Ureter (tissue), 1 donor: ENCODE results near the gene ZNF385A. TPM values are rescaled to one million over a fixed set of nuclear protein-coding genes. Genes with fewer than 3 reads are reported as not detected.

Experiments used
- DNase-seq: peaks from one replicate; pipeline ENCODE4 v3.0.0-alpha.2; 2020; ENCODE audit warnings: low spot score
- total RNA-seq: library from RNA; stranded (reverse); gene quantifications from one replicate; pipeline ENCODE4 v1.2.4, GENCODE V29; 2023
- donor health status: DM: yes; HTN: yes; CAD: no.

Gene ZNF385A
- total RNA-seq, 1 donor from 2014 or later, result 88.4 TPM

- DNase-seq, result no peak
These were observed 30.8 kb upstream of the ZNF385A start for GRCh38 chr12:54415221-54415929.

GRCh38 chr12:54413284-54414190, 29.0 kb upstream of the ZNF385A start:
- DNase-seq, result no peak

GRCh38 chr12:54412786-54413185, 28.3 kb upstream of the ZNF385A start:
- DNase-seq, result no peak

GRCh38 chr12:54412348-54412747, 27.8 kb upstream of the ZNF385A start:
- no peak for DNase-seq

- DNase-seq, result no peak
These were observed 27.1 kb upstream of the ZNF385A start for GRCh38 chr12:54411391-54412241.

- DNase-seq, result no peak
These were observed 24.7 kb upstream of the ZNF385A start for GRCh38 chr12:54409267-54409666.

GRCh38 chr12:54407183-54407905, 22.8 kb upstream of the ZNF385A start:
- DNase-seq, result no peak

- DNase-seq, result no peak
These were observed 21.0 kb upstream of the ZNF385A start for GRCh38 chr12:54405573-54405972.

- no peak for DNase-seq
These were observed 20.6 kb upstream of the ZNF385A start for GRCh38 chr12:54405106-54405505.

- no peak for DNase-seq
These were observed 19.8 kb upstream of the ZNF385A start for GRCh38 chr12:54404061-54405004.

- DNase-seq, result no peak
These were observed 16.6 kb upstream of the ZNF385A start for GRCh38 chr12:54401119-54401518.

GRCh38 chr12:54398995-54399793, 14.7 kb upstream of the ZNF385A start:
- peak; percentile 88 for DNase-seq

- no peak for DNase-seq
These were observed 13.7 kb upstream of the ZNF385A start for GRCh38 chr12:54398218-54398617.

- no peak for DNase-seq
These were observed 12.6 kb upstream of the ZNF385A start for GRCh38 chr12:54397157-54397556.

GRCh38 chr12:54395545-54395944, 11.0 kb upstream of the ZNF385A start:
- no peak for DNase-seq

- DNase-seq, result no peak
These were observed 10.5 kb upstream of the ZNF385A start for GRCh38 chr12:54394986-54395385.

- DNase-seq, result peak; percentile 77
These were observed 9.8 kb upstream of the ZNF385A start for GRCh38 chr12:54394281-54394719.

GRCh38 chr12:54393743-54394142, 9.2 kb upstream of the ZNF385A start:
- no peak for DNase-seq

GRCh38 chr12:54393207-54393609, 8.7 kb upstream of the ZNF385A start:
- no peak for DNase-seq
